HEK293 (cell line): ENCODE measurements around the gene ROBO1.

ENCODE experiments used
- FEZF1 ChIP-seq: fragments of 450-650 bp; formaldehyde crosslinking; IDR thresholded peaks from 2 replicates; pipeline ENCODE4 v1.5.1; 2016; ENCODE audit warnings: missing biosample characterization, missing genetic modification characterization
- KLF17 ChIP-seq: fragments of 450-650 bp; formaldehyde crosslinking; IDR thresholded peaks from 2 replicates; pipeline ENCODE4 v1.5.1; 2016; ENCODE audit warnings: missing biosample characterization, missing genetic modification characterization
- KLF9 ChIP-seq: fragments of 450-650 bp; formaldehyde crosslinking; IDR thresholded peaks from 2 replicates; pipeline ENCODE4 v1.5.1; 2016; ENCODE audit warnings: missing biosample characterization, missing genetic modification characterization, low read depth
- MYNN ChIP-seq: fragments of 450-650 bp; formaldehyde crosslinking; IDR thresholded peaks from 2 replicates; pipeline ENCODE4 v1.5.1; 2016; ENCODE audit warnings: missing biosample characterization, missing genetic modification characterization, borderline replicate concordance
- PRDM6 ChIP-seq: fragments of 450-650 bp; formaldehyde crosslinking; IDR thresholded peaks from 2 replicates; pipeline ENCODE4 v1.5.1; 2017; ENCODE audit warnings: missing biosample characterization, missing genetic modification characterization
- RBAK ChIP-seq: fragments of 450-650 bp; formaldehyde crosslinking; IDR thresholded peaks from 2 replicates; pipeline ENCODE4 v1.5.1; 2016; ENCODE audit warnings: missing biosample characterization, missing genetic modification characterization
- SP2 ChIP-seq: fragments of 450-650 bp; formaldehyde crosslinking; IDR thresholded peaks from 2 replicates; pipeline ENCODE4 v1.5.1; 2016; ENCODE audit warnings: missing biosample characterization, missing genetic modification characterization
- YY1 ChIP-seq: fragments of 450-650 bp; formaldehyde crosslinking; IDR thresholded peaks from 2 replicates; pipeline ENCODE4 v1.5.1; 2018; ENCODE audit warnings: missing biosample characterization, missing genetic modification characterization
- ZNF133 ChIP-seq: fragments of 450-650 bp; formaldehyde crosslinking; IDR thresholded peaks from 2 replicates; pipeline ENCODE4 v1.5.1; 2016; ENCODE audit warnings: missing biosample characterization, missing genetic modification characterization
- ZNF155 ChIP-seq: fragments of 450-650 bp; formaldehyde crosslinking; IDR thresholded peaks from 2 replicates; pipeline ENCODE4 v1.5.1; 2016; ENCODE audit warnings: missing biosample characterization, missing genetic modification characterization
- ZNF157 ChIP-seq: fragments of 450-650 bp; formaldehyde crosslinking; IDR thresholded peaks from 2 replicates; pipeline ENCODE4 v1.5.1; 2016; ENCODE audit warnings: missing biosample characterization, missing genetic modification characterization
- ZNF202 ChIP-seq: fragments of 450-650 bp; formaldehyde crosslinking; IDR thresholded peaks from 2 replicates; pipeline ENCODE4 v1.5.1; 2016; ENCODE audit warnings: missing biosample characterization, missing genetic modification characterization, borderline replicate concordance
- ZNF221 ChIP-seq: fragments of 450-650 bp; formaldehyde crosslinking; IDR thresholded peaks from 2 replicates; pipeline ENCODE4 v1.5.1; 2017; ENCODE audit warnings: missing biosample characterization, missing genetic modification characterization, borderline replicate concordance
- ZNF239 ChIP-seq: fragments of 450-650 bp; formaldehyde crosslinking; IDR thresholded peaks from 2 replicates; pipeline ENCODE4 v1.5.1; 2016; ENCODE audit warnings: missing biosample characterization, missing genetic modification characterization
- ZNF248 ChIP-seq: fragments of 450-650 bp; formaldehyde crosslinking; IDR thresholded peaks from 2 replicates; pipeline ENCODE4 v1.5.1; 2017; ENCODE audit warnings: missing biosample characterization, missing genetic modification characterization
- ZNF274 ChIP-seq, 2 experiments: fragments of 200-500 bp in 1 of 2; fragments of 450-650 bp in 1 of 2; sonication (Bioruptor generic) in 1 of 2; formaldehyde crosslinking in 1 of 2; IDR thresholded peaks; 2 replicates each; pipeline versions ENCODE4 v1.5.1 to v1.6.1; 2014 to 2016; ENCODE audit warnings: borderline replicate concordance in 1 of 2, inconsistent platforms in 1 of 2, low read length in 1 of 2, missing biosample characterization in 1 of 2, missing genetic modification characterization in 1 of 2
- ZNF280D ChIP-seq: fragments of 450-650 bp; formaldehyde crosslinking; IDR thresholded peaks from 2 replicates; pipeline ENCODE4 v1.5.1; 2016; ENCODE audit warnings: missing biosample characterization, missing genetic modification characterization
- ZNF488 ChIP-seq: fragments of 450-650 bp; formaldehyde crosslinking; IDR thresholded peaks from 2 replicates; pipeline ENCODE4 v1.5.1; 2016; ENCODE audit warnings: missing biosample characterization, missing genetic modification characterization
- ZNF510 ChIP-seq: fragments of 450-650 bp; formaldehyde crosslinking; IDR thresholded peaks from 2 replicates; pipeline ENCODE4 v1.5.1; 2018; ENCODE audit warnings: mild to moderate bottlenecking, missing genetic modification characterization, missing biosample characterization; ENCODE audit not compliant: insufficient replicate concordance
- ZNF521 ChIP-seq: fragments of 450-650 bp; formaldehyde crosslinking; IDR thresholded peaks from 2 replicates; pipeline ENCODE4 v1.5.1; 2017; ENCODE audit warnings: missing biosample characterization, mild to moderate bottlenecking, missing genetic modification characterization
- ZNF544 ChIP-seq: fragments of 450-650 bp; formaldehyde crosslinking; IDR thresholded peaks from 2 replicates; pipeline ENCODE4 v1.5.0; 2017; ENCODE audit warnings: missing biosample characterization, missing genetic modification characterization
- ZNF571 ChIP-seq: fragments of 450-650 bp; formaldehyde crosslinking; IDR thresholded peaks from 2 replicates; pipeline ENCODE4 v1.5.0; 2017; ENCODE audit warnings: missing biosample characterization, missing genetic modification characterization
- ZNF580 ChIP-seq: fragments of 450-650 bp; formaldehyde crosslinking; IDR thresholded peaks from 2 replicates; pipeline ENCODE4 v1.5.1; 2016; ENCODE audit warnings: missing biosample characterization, missing genetic modification characterization
- ZNF692 ChIP-seq: fragments of 450-650 bp; formaldehyde crosslinking; IDR thresholded peaks from 2 replicates; pipeline ENCODE4 v1.5.1; 2016; ENCODE audit warnings: missing biosample characterization, missing genetic modification characterization
- ZNF747 ChIP-seq: fragments of 450-650 bp; formaldehyde crosslinking; IDR thresholded peaks from 2 replicates; pipeline ENCODE4 v1.5.1; 2016; ENCODE audit warnings: missing biosample characterization, missing genetic modification characterization
- ZNF843 ChIP-seq: fragments of 450-650 bp; formaldehyde crosslinking; IDR thresholded peaks from 2 replicates; pipeline ENCODE4 v1.5.1; 2016; ENCODE audit warnings: missing biosample characterization, missing genetic modification characterization
- ZSCAN4 ChIP-seq: fragments of 450-650 bp; formaldehyde crosslinking; IDR thresholded peaks from 2 replicates; pipeline ENCODE4 v1.5.1; 2017; ENCODE audit warnings: missing biosample characterization, missing genetic modification characterization

Gene ROBO1

GRCh38 chr3:78994174-78995027 lies 773.4 kb downstream of the ROBO1 start (continued):
- TF ChIP-seq KLF17 (tag by site-specific recombination): no peak
- 0 out of 2 replicates have a peak, but pooled peaks have one; percentile 41 for TF ChIP-seq MYNN (tag by site-specific recombination)
- no peak for TF ChIP-seq ZNF221 (tag by site-specific recombination)
- TF ChIP-seq ZNF133: no peak
- no peak for TF ChIP-seq SP2 (tag by site-specific recombination)
- TF ChIP-seq ZNF280D (tag by site-specific recombination): no peak
- TF ChIP-seq KLF9: no peak
- no peak for TF ChIP-seq ZSCAN4 (tag by site-specific recombination)
- TF ChIP-seq ZNF157 (tag by site-specific recombination): no peak
- no peak for TF ChIP-seq RBAK
- TF ChIP-seq ZNF521 (tag by site-specific recombination): no peak
- TF ChIP-seq ZNF544: no peak
- no peak for TF ChIP-seq ZNF248 (tag by site-specific recombination)
- TF ChIP-seq ZNF202 (tag by site-specific recombination): no peak
- no peak for TF ChIP-seq ZNF274 (IDR thresholded peaks at IDR 0.05; ENCODE audit: low read length)
- no peak for TF ChIP-seq ZNF274 (tag by site-specific recombination; IDR thresholded peaks at IDR 0.05; ENCODE audit: borderline replicate concordance)
- peak; percentile 1 for TF ChIP-seq ZNF510 (tag by site-specific recombination)
- TF ChIP-seq ZNF155 (tag by site-specific recombination): no peak
- TF ChIP-seq ZNF239 (tag by site-specific recombination): no peak
- TF ChIP-seq YY1: no peak; the same call in 1 of the 2 replicates
- peak; percentile 59 for TF ChIP-seq ZNF488 (tag by site-specific recombination)
- peak; percentile 99 for TF ChIP-seq PRDM6 (tag by site-specific recombination)
- peak; percentile 97 for TF ChIP-seq ZNF580 (tag by site-specific recombination)
- no peak for TF ChIP-seq ZNF747 (tag by site-specific recombination)
- peak; percentile 97 for TF ChIP-seq ZNF843 (tag by site-specific recombination)
- TF ChIP-seq ZNF571: no peak
- TF ChIP-seq FEZF1 (tag by site-specific recombination): peak; percentile 97
- TF ChIP-seq ZNF692 (tag by site-specific recombination): peak; percentile 71
